Activated CD4-positive, alpha-beta T cell treated with anti-CD3 and anti-CD28 coated beads, Interleukin-2, amount 50 U/mL, for 16 hours (primary cell): Measurements from ENCODE around the gene GNL2.
"Not testable (repeated sequence)": the region's sequence is repeated elsewhere in the genome, so short reads cannot be mapped to it uniquely, and the experiment has no call there.

ENCODE experiments used
- DNase-seq: peaks from one replicate; pipeline ENCODE4 v3.0.0-alpha.2; 2020

Gene GNL2

GRCh38 chr1:37559080-37559479 is 36.7 kb downstream of the GNL2 start:
- DNase-seq = no peak

- DNase-seq = no peak
Observed at GRCh38 chr1:37558411-37558810, 37.3 kb downstream of the GNL2 start.

- DNase-seq = no peak
Observed at GRCh38 chr1:37557402-37557801, 38.3 kb downstream of the GNL2 start.

- DNase-seq = peak; percentile 53
Observed at GRCh38 chr1:37556712-37557196, 39.0 kb downstream of the GNL2 start, which contains the start of gene DNALI1. DNALI1 (plus strand) TSS chr1:37556940; CDS start chr1:37556995, 55 bp downstream.

- peak; percentile 94 for DNase-seq
Observed at GRCh38 chr1:37553927-37554808, 41.6 kb downstream of the GNL2 start, which contains the start of gene SNIP1. SNIP1 (minus strand) TSS chr1:37554293; CDS start chr1:37554229, 64 bp downstream.

- no peak for DNase-seq
Observed at GRCh38 chr1:37553598-37553926, 42.2 kb downstream of the GNL2 start.

- no peak for DNase-seq
Observed at GRCh38 chr1:37549341-37549740, 46.4 kb downstream of the GNL2 start.

GRCh38 chr1:37545019-37545418 is 50.7 kb downstream of the GNL2 start:
- DNase-seq = no peak

- no peak for DNase-seq
Observed at GRCh38 chr1:37544530-37544929, 51.2 kb downstream of the GNL2 start.

- DNase-seq = no peak
Observed at GRCh38 chr1:37540036-37540785, 55.5 kb downstream of the GNL2 start.

- not testable (repeated sequence) for DNase-seq
Observed at GRCh38 chr1:37539154-37539553, 56.6 kb downstream of the GNL2 start.

- DNase-seq = peak; percentile 47
Observed at GRCh38 chr1:37537378-37537777, 58.4 kb downstream of the GNL2 start.

- no peak for DNase-seq
Observed at GRCh38 chr1:37533317-37534093, 62.2 kb downstream of the GNL2 start.

GRCh38 chr1:37532418-37533156 is 63.1 kb downstream of the GNL2 start:
- not testable (repeated sequence) for DNase-seq

- DNase-seq = not testable (repeated sequence)
Observed at GRCh38 chr1:37529888-37530287, 65.8 kb downstream of the GNL2 start.

GRCh38 chr1:37519613-37520012 is 76.1 kb downstream of the GNL2 start:
- peak; percentile 14 for DNase-seq

- DNase-seq = peak; percentile 63
Observed at GRCh38 chr1:37518929-37519328, 76.8 kb downstream of the GNL2 start.

GRCh38 chr1:37518241-37518640 is 77.5 kb downstream of the GNL2 start:
- not testable (repeated sequence) for DNase-seq

- no peak for DNase-seq
Observed at GRCh38 chr1:37517569-37517968, 78.2 kb downstream of the GNL2 start.
